MCF 10A (cell line): ENCODE measurements around the gene GPC6. TPM values are rescaled to one million over a fixed set of nuclear protein-coding genes. Genes with fewer than 3 reads are reported as not detected.

Source experiments
- BruUV-seq: library from RNA; stranded (reverse); fragments of 400-500 nt; replicated peaks from 2 replicates; lab custom pipeline; 2021; lab: Mats Ljungman, UMichigan
- CTCF ChIA-PET: fragments of 300-600 bp; sonication (Branson Sonifier 250); formaldehyde crosslinking; extraction: SDS; loops from one replicate; lab custom pipeline; 2021; ENCODE audit warnings: antibody characterized with exemption, inconsistent platforms; lab: Yijun Ruan, JAX
- POLR2A ChIA-PET: fragments of 300-600, 350-650 bp; sonication (Branson Sonifier 250); formaldehyde crosslinking; extraction: SDS; loops from one replicate; lab custom pipeline; 2020; ENCODE audit warnings: antibody characterized with exemption, inconsistent platforms; lab: Yijun Ruan, JAX
- DNase-seq: peaks from one replicate; pipeline ENCODE4 v3.0.0-alpha.2; 2018; ENCODE audit not compliant: unreplicated experiment
- H3K27ac Mint-ChIP-seq: one replicate; pipeline ENCODE4 v1.8.0; 2022; ENCODE audit warnings: mild to moderate bottlenecking, low read depth, mixed read lengths; ENCODE audit not compliant: unreplicated experiment
- H3K27me3 Mint-ChIP-seq: one replicate; pipeline ENCODE4 v1.8.0; 2022; ENCODE audit warnings: mixed read lengths; ENCODE audit not compliant: insufficient read depth, unreplicated experiment
- H3K36me3 Mint-ChIP-seq: one replicate; pipeline ENCODE4 v1.8.0; 2022; ENCODE audit warnings: mild to moderate bottlenecking, moderate library complexity, mixed read lengths; ENCODE audit not compliant: insufficient read depth, unreplicated experiment
- H3K4me1 Mint-ChIP-seq: one replicate; pipeline ENCODE4 v1.8.0; 2022; ENCODE audit warnings: mixed read lengths; ENCODE audit not compliant: insufficient read depth, unreplicated experiment
- H3K4me3 Mint-ChIP-seq: one replicate; pipeline ENCODE4 v1.8.0; 2022; ENCODE audit warnings: mild to moderate bottlenecking, moderate library complexity, mixed read lengths; ENCODE audit not compliant: unreplicated experiment
- H3K9me3 Mint-ChIP-seq: one replicate; pipeline ENCODE4 v1.8.0; 2022; ENCODE audit warnings: mixed read lengths; ENCODE audit not compliant: unreplicated experiment
- intact Hi-C: fragments of 100-400 bp; cut with micrococcal nuclease; formaldehyde crosslinking; loops from 2 replicates; pipeline ENCODE4 v1.14.1; 2022
- total RNA-seq: library from RNA; stranded (reverse); gene quantifications from 2 replicates; pipeline ENCODE4 v1.2.3, GENCODE V29; 2022
- TF ChIP-seq, protein P1 (sequence below): fragments of 200-600 bp; IDR thresholded peaks from one replicate; pipeline ENCODE4 v1.8.0; 2022; ENCODE audit warnings: antibody characterized with exemption, mild to moderate bottlenecking; ENCODE audit not compliant: unreplicated experiment

The GPC6 gene
- total RNA-seq, 1 experiment from 2014 or later, result 8.4 TPM

DNA sequence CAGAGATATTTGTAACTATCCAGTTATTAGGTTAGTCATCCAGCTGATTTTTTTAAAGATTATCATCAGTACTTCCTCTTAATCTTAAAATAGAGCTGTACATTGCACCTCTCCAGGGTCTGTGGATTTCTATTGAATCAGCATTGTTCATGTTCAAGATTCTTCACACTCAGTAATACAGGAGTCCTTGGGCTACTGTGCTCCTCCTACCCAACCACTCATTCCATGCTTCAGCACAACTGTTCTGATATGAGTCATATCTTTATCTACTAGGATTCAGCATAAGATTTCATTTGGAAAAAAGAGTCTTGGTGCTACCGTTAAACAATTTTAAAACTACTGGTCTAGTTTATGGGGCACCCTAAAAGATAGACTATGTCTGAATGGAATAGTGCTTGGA is 895.1 kb downstream of the GPC6 start:
- TF ChIP-seq, protein P1, sequence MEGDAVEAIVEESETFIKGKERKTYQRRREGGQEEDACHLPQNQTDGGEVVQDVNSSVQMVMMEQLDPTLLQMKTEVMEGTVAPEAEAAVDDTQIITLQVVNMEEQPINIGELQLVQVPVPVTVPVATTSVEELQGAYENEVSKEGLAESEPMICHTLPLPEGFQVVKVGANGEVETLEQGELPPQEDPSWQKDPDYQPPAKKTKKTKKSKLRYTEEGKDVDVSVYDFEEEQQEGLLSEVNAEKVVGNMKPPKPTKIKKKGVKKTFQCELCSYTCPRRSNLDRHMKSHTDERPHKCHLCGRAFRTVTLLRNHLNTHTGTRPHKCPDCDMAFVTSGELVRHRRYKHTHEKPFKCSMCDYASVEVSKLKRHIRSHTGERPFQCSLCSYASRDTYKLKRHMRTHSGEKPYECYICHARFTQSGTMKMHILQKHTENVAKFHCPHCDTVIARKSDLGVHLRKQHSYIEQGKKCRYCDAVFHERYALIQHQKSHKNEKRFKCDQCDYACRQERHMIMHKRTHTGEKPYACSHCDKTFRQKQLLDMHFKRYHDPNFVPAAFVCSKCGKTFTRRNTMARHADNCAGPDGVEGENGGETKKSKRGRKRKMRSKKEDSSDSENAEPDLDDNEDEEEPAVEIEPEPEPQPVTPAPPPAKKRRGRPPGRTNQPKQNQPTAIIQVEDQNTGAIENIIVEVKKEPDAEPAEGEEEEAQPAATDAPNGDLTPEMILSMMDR, result no peak
- H3K27ac Mint-ChIP-seq, result no peak overlapping the region
- intact Hi-C loops, result no loop called here

DNA sequence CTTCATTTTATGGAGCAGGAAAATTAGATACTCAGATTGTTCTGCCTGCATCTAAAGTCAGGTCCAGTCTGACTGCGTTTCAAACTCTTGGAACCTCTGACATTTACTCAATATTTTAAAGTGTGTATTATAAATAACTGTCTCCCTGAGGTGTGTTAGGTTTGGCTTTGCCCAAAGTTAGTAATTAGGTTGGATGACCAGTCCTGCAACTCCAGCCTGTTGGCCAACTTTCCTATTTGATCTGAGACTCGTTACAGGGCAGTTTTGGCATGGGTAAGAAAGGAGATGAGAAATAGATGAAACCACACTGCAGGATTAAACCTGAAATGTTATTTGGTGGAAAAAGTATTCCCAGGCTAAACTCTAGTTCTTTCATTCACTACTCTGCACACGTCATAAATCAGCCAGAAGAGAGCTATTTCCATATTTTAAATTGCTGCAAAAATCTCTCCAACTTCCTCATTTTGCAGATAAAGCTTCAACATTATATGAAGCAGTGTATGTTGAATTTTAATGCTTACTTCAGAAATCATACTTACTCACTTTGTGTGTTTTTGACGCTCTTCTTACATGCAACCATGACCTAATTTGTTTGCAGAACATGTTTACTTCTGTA is 895.8 kb downstream of the GPC6 start:
- H3K4me3 Mint-ChIP-seq, result no peak overlapping the region
- DNase-seq, result no peak
- POLR2A ChIA-PET, result interaction anchor here (0.6 kb wide), 1 partner anchor 89 kb away, joined by 4 read pairs; no protein-coding TSS in a partner anchor

More for the DNA sequence above, 895.1 kb downstream of the GPC6 start:
- ChIA-PET POLR2A (interaction anchor here (1.1 kb wide), 1 partner anchor 9 kb away, joined by 3 read pairs; no protein-coding TSS in a partner anchor), CTCF (interaction anchor here (0.5 kb wide), 1 partner anchor 117 kb away, joined by 3 read pairs; no protein-coding TSS in a partner anchor)
- peak; percentile 14 for DNase-seq
- Mint-ChIP-seq H3K4me1 (peaks cover 6% of the 10 kb centered on the region), H3K4me3 (no peak overlapping the region), H3K27me3 (no peaks in the 10 kb centered on the region), H3K9me3 (no peaks in the 10 kb centered on the region), H3K36me3 (no peaks in the 10 kb centered on the region)
- BruUV-seq, result no TSS peak

DNA sequence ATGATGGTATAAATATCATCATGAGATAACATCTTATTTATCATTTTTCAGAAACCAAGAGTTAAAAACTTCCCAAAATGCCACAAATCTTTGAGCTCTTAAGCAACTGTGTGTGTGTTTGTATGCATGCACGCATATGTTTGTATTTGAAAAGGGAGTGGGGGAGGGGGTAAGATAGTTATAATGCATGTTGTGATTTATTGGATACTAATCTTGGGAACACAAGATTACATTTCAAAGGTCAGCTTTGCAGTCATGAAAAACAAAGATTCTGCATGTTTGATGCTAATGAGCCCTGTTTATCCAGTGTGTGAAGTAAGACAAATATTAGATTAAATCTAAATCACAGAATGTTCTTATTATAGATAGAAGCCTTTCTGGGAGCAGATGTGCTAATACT is 897.0 kb downstream of the GPC6 start:
- Mint-ChIP-seq H3K4me1 (peaks cover 6% of the 10 kb centered on the region), H3K36me3 (no peaks in the 10 kb centered on the region), H3K9me3 (no peaks in the 10 kb centered on the region), H3K4me3 (no peak overlapping the region), H3K27ac (no peak overlapping the region), H3K27me3 (no peaks in the 10 kb centered on the region)
- ChIA-PET CTCF (no interaction called here), POLR2A (interaction anchor here (0.7 kb wide), 1 partner anchor 929 kb away, joined by 4 read pairs; no protein-coding TSS in a partner anchor)
- no peak for DNase-seq
- intact Hi-C loops, result no loop called here
- no TSS peak for BruUV-seq
- TF ChIP-seq, protein P1, result no peak

More for the DNA sequence above, 895.8 kb downstream of the GPC6 start:
- no peak overlapping the region for H3K27ac Mint-ChIP-seq
- H3K27me3 Mint-ChIP-seq, result no peaks in the 10 kb centered on the region
- intact Hi-C loops, result no loop called here
- TF ChIP-seq, protein P1, result no peak
- no peaks in the 10 kb centered on the region for H3K9me3 Mint-ChIP-seq
- H3K4me1 Mint-ChIP-seq, result peaks cover 6% of the 10 kb centered on the region
- CTCF ChIA-PET, result interaction anchor here (0.7 kb wide), 1 partner anchor 84 kb away, joined by 3 read pairs; no protein-coding TSS in a partner anchor
- no peaks in the 10 kb centered on the region for H3K36me3 Mint-ChIP-seq
- BruUV-seq, result no TSS peak

DNA sequence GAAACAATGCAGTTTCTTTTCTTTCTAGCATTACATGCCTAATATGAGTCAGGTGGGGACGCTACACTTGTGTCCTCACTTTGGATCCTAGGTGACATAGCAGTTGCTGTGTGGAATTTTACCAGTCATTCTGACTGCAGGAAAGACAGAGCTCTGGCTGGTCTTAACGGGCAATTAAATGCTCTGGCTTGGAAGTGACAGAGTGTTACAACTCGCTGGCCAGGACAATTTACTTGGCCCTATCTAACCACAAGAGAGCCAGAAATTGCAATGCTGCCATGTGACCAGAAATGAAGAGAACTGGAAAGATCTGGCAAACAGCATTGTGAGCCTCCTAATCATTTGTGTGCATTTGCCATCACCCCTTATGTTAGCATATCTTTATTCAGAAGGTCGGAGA is 901.8 kb downstream of the GPC6 start:
- intact Hi-C loops, result no loop called here
- no TSS peak for BruUV-seq
- POLR2A ChIA-PET, result no interaction called here
- no peaks in the 10 kb centered on the region for H3K27me3 Mint-ChIP-seq
- DNase-seq, result no peak
- H3K9me3 Mint-ChIP-seq, result no peaks in the 10 kb centered on the region
- CTCF ChIA-PET, result no interaction called here
- no peaks in the 10 kb centered on the region for H3K4me1 Mint-ChIP-seq
- no peak overlapping the region for H3K4me3 Mint-ChIP-seq
- TF ChIP-seq, protein P1, result no peak
- no peak overlapping the region for H3K27ac Mint-ChIP-seq
- H3K36me3 Mint-ChIP-seq, result no peaks in the 10 kb centered on the region
